ENCODE results near the gene GJB2.

GJB2 gene

GRCh38 chr13:20192158-20192835 is 441 bp downstream of the GJB2 start:
- no peak for DNase-seq (ENCODE audit: low read depth)

- no peak for DNase-seq (ENCODE audit: low read depth)
Observed at GRCh38 chr13:20191311-20192157, 1.2 kb downstream of the GJB2 start.

- no peak for DNase-seq (ENCODE audit: low read depth)
Observed at GRCh38 chr13:20190481-20191310, 2.0 kb downstream of the GJB2 start.

GRCh38 chr13:20190076-20190475 is 2.7 kb downstream of the GJB2 start:
- DNase-seq (ENCODE audit: low read depth), result no peak

GRCh38 chr13:20188667-20189553 is 3.8 kb downstream of the GJB2 start:
- DNase-seq (ENCODE audit: low read depth), result no peak

GRCh38 chr13:20186771-20187170 is 6.0 kb downstream of the GJB2 start:
- no peak for DNase-seq (ENCODE audit: low read depth)

GRCh38 chr13:20185366-20186056 is 7.2 kb downstream of the GJB2 start:
- no peak for DNase-seq (ENCODE audit: low read depth)

- DNase-seq (ENCODE audit: low read depth), result no peak
Observed at GRCh38 chr13:20182231-20182846, 10.4 kb downstream of the GJB2 start.

GRCh38 chr13:20181188-20181587 is 11.6 kb downstream of the GJB2 start:
- no peak for DNase-seq (ENCODE audit: low read depth)

- DNase-seq (ENCODE audit: low read depth), result no peak
Observed at GRCh38 chr13:20178156-20178555, 14.6 kb downstream of the GJB2 start.

- DNase-seq (ENCODE audit: low read depth), result no peak
Observed at GRCh38 chr13:20177049-20177831, 15.5 kb downstream of the GJB2 start.

GRCh38 chr13:20175907-20176652 is 16.7 kb downstream of the GJB2 start:
- DNase-seq (ENCODE audit: low read depth), result no peak

- DNase-seq (ENCODE audit: low read depth), result no peak
Observed at GRCh38 chr13:20175406-20175794, 17.3 kb downstream of the GJB2 start.

GRCh38 chr13:20174656-20175405 is 17.9 kb downstream of the GJB2 start:
- peak; percentile 62 for DNase-seq (ENCODE audit: low read depth)

GRCh38 chr13:20173116-20173746 is 19.5 kb downstream of the GJB2 start:
- DNase-seq (ENCODE audit: low read depth), result no peak

GRCh38 chr13:20171364-20171763 is 21.4 kb downstream of the GJB2 start:
- DNase-seq (ENCODE audit: low read depth), result no peak

- DNase-seq (ENCODE audit: low read depth), result no peak
Observed at GRCh38 chr13:20170921-20171320, 21.8 kb downstream of the GJB2 start.

GRCh38 chr13:20168396-20168795 is 24.3 kb downstream of the GJB2 start:
- DNase-seq (ENCODE audit: low read depth), result no peak
